Measurements from ENCODE around the gene PLEKHJ1.
A peak's percentile ranks its signal among the peaks of the same experiment; 100 is the strongest.
"Not testable (repeated sequence)": the region's sequence is repeated elsewhere in the genome, so short reads cannot be mapped to it uniquely, and the experiment has no call there.

Gene PLEKHJ1

DNA sequence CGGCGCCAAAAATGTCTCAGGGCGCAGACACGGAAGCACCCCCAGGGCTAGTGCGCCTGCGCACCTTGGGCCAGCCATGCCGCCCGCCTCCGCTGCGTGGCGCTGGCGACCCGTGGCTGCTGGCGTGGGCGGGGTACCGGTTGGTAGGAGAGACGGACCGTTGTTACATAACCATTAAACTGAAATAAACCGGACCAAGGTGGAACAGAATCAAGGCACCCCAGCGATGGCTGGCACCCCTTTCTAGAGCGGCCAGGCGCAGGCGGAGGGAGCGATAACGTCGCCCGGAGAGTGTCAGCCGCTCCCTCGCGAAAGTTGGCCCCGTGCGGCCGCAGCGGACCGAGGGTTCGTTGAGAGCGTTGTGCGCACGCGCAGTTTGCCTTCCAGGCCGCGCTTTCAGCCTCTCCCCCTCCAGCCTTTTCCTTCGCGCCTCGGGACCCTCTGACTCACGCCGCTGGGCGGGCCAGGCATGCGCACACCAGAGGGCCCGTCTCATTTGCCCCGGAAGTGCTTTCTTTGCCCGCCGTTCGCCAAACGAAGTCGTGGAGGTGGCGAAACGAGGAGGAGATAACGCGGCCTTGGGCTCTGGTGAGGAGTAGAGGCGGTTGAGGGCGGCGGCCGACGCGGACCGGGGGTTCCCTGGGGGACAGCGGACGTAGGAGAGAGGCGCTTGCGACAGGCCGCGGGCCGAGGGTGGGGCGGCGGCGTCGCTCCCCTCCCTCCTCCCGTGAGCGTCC lies at the start of gene PLEKHJ1, which contains the start of gene SF3A2:
Gene PLEKHJ1, minus strand, starts transcription at position 16 of the 737 bp plus-strand sequence. CDS start 81 bp downstream, outside the sequence.
Gene SF3A2, plus strand, starts transcription at position 511 of the 737 bp plus-strand sequence. CDS start 6,595 bp downstream, outside the sequence.
- peak; percentile 96 to 98 for DNase-seq (ENCODE audit: low read depth in 2 of 2)

DNA sequence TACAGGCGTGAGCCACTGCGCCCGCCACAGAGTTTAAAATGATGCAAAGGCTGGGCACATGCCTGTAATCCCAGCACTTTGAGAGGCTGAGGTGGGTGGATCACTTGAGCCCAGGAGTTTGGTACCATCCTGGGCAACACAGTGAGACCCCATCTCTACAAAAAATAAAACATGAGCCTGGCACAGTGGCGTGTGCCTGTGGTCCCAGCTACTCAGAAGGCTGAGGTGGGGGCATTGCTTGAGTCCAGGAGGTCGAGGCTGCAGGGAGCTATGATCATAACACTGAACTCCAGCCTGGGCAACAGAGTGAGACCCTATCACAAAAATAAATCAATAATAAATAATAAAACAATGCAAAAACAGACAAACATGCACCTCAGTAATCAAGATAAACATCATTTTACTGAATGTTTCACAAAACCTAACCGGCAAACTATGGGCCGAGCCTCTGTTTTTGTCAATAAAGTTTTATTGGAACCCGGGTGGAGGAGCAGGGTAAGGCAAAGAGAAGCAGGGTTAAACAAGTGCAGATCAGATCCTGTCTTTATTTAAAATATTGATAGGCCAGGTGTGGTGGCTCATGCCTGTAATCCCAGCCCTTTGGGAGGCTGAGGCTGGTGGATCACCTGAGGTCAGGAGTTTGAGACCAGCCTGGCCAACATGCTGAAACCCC lies 47.8 kb upstream of the PLEKHJ1 start:
- no peak for DNase-seq (ENCODE audit: low read depth in 2 of 2)

DNA sequence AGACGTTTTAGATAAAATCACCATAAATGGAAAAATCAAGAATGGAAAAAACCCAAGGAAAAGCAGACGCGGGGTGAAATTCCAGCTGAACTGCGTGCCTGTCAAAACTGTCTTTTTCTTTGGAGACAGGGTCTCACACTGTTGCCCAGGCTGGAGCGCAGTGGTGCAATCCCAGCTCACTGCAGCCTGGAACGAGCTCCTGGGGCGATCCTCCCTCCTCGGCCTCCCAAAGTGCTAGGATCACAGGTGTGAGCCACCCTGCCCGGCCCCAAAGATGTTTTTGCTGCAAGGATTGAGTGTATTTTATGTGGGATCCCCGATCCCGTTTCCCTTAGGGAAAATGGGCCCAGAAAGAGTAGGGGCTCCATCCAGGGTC lies 46.7 kb upstream of the PLEKHJ1 start:
- no peak for DNase-seq (ENCODE audit: low read depth in 2 of 2)

DNA sequence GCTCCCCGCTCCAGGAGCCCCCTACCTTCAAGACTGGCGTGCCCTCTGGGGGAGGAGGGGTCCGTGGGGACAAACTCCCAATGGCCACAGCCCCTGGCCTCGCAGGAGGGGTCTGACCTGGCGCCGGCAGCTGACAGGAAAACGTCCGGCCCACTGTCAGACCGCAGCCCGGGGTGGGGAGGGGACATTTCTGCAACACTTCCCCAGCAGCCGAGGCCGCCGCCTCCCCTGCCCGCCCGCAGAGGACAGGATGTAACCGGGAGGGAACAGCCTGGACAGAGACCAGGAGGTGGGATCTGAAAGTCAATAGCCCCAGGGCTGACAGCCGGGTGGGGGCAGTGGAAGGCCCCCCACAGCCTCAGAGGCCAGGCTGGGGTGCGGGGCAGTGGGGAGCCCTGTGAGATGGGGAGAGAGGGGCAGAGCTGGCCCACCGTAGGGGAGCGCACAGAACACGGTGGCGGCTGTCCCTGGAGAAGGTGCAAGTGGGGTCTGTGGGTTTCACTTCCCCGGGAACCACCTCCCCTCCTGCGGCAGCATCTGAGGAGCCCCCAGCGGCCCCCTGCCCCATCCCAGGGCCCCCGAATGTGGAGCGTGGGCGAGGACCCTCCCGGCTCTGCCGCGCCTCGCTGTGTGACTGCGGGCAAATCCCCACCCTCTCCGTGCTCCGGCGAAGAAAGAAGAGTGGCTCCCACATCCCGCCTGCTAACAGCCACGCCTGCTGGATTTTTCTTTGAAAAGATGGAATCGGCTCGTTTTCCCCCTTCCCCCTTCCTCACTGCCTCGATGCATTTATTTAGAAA lies 46.1 kb upstream of the PLEKHJ1 start, which contains the start of gene PEAK3:
Gene PEAK3, minus strand, starts transcription at position 114 of the 800 bp plus-strand sequence. CDS start 1,244 bp downstream, outside the sequence.
- DNase-seq (ENCODE audit: low read depth in 2 of 2): no peak

GRCh38 chr19:2281265-2282061 lies 45.3 kb upstream of the PLEKHJ1 start:
- not testable (repeated sequence) for DNase-seq (ENCODE audit: low read depth in 2 of 2)

DNA sequence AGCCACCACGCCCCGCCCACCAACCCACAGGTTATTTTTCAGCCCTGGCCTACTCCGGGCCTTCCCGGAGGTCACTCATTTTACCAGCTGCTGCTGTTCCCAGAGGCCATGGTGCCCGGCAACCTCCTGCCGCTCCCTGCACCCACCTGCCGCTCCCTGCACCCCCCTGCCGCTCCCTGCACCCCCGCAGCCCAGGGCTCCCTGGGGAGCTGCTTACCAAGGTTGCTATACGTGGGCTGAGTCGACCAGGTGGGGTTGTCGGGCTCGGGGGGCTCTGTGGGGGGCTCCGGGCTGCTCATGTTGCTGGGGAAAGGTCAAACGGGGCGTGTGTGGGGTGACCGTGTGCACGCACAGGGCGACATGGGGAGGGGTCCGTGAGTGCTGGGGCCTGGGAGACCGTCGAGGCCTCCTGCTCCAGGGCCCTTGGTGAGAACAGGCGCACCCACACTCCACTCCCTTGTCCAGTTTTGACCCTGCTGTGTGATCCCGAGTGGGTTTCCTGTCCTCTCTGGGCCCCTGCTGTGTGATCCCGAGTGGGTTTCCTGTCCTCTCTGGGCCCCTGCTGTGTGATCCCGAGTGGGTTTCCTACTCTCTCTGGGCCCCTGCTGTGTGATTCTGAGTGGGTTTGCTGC lies 44.6 kb upstream of the PLEKHJ1 start:
- DNase-seq (ENCODE audit: low read depth in 2 of 2): no peak

DNA sequence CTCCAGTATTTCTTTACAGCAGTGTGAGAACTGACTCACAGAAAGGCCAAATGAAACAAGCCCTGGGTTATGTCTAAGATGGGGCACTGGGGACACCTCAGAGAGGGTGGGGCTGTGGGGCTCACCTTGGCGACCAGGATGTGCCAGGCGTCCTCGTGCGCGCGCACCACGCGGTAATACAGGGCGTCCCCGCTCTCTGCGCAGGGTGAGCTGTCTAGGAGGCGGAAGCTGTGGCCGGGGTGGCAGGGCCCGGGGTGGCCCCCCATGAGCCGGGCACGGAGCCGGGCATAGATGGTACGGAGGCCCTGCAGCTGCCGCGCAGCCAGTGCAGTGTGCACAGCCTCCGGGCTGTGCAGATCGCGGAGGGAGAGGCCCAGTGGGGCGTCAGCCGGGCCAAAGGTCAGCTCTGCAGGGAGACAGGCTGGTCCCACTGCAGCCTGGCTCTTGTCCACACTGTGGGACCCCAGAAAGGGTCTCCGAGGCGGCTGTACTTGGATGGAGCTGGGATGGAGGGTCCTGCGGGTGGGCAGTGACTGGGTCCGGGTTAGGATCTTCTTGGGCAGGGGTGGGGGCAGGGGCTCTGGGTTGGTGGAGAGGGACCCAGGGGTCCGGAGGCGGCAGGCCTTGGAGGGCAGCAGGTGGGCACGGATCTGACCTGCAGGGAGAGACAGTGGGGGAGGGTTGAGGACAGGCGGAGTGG lies 42.5 kb upstream of the PLEKHJ1 start:
- DNase-seq (ENCODE audit: low read depth in 2 of 2): no peak

DNA sequence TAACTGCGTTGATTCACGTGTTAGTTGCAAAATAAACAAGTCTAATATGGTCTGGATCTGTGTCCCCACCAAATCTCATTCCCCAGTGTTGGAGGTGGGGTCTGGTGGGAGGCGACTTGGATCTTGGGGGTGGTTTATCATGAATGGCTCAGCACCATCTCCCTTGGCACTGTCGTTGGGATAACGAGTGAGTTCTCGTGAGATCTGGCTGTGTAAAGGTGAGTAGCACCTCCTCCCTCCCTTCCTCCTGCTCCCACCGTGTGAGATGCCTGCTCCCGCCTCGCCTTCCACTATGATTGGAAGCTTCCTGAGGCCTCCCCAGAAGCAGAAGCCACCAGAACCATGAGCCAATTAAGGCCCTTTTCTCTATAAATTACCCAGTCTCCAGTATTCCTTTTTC lies 41.0 kb upstream of the PLEKHJ1 start:
- no peak for DNase-seq (ENCODE audit: low read depth in 2 of 2)

DNA sequence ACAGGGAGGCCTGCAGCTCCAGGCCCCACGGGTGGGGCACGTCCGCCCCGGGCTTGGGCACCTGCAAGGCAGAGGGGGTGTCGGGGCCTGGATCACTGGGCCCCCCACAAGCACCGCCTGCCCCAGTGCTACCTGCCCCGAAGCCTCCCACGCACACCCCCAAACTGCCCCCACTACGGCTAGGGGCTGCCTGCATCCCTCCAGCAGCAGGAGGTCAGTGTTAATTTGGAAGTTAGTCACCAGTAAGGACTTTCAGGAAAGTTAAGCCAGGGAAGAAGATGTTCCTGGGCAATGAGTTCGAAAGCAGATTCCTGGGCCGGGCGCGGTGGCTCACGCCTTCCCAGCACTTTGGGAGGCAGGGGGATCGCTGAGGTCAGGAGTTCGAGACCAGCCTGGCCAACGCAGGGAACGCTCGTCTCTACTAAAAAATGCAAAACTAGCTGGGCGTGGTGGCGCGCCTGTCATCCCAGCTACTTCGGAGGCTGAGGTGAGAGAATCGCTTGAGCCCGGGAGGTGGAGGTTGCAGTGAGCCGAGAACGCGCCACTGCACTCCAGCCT lies 40.4 kb upstream of the PLEKHJ1 start:
- DNase-seq (ENCODE audit: low read depth in 2 of 2): no peak

GRCh38 chr19:2275588-2276428 lies 39.7 kb upstream of the PLEKHJ1 start:
- DNase-seq (ENCODE audit: low read depth in 2 of 2): no peak

DNA sequence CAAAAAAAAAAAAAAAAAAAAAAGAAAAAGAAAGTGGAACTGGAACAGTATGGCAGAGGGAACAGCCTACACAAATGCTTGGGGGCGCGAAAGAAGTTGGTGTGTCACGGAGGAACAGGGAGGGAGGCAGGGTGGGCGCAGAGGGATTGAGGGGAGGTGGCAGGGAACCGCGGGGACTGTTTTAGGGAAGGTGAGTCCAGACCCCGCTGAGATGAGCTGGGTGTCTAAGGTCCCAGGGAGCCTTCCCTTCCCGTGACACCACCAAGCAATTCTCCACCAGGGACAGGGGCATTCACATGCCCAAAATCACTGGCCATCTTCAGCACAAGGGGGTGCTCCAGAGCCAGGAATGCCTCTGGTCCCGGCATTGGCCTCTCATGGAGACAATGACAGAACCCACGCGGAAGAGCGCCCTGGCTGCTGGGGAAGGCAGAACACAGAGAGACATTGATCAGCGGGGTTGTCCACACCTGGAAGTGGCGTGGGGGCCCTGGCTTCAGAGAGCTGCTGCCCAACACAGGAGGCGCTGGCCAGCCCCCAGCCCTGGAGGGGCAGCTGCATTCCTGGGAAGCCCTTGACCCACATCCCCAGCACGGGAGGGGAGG lies 38.9 kb upstream of the PLEKHJ1 start:
- DNase-seq (ENCODE audit: low read depth in 2 of 2): no peak

- DNase-seq (ENCODE audit: low read depth in 2 of 2): no peak
Observed at GRCh38 chr19:2274185-2274711, 38.1 kb upstream of the PLEKHJ1 start.

GRCh38 chr19:2273356-2274184 lies 37.4 kb upstream of the PLEKHJ1 start:
- DNase-seq (ENCODE audit: low read depth in 2 of 2): peak; percentile 73 to 81

DNA sequence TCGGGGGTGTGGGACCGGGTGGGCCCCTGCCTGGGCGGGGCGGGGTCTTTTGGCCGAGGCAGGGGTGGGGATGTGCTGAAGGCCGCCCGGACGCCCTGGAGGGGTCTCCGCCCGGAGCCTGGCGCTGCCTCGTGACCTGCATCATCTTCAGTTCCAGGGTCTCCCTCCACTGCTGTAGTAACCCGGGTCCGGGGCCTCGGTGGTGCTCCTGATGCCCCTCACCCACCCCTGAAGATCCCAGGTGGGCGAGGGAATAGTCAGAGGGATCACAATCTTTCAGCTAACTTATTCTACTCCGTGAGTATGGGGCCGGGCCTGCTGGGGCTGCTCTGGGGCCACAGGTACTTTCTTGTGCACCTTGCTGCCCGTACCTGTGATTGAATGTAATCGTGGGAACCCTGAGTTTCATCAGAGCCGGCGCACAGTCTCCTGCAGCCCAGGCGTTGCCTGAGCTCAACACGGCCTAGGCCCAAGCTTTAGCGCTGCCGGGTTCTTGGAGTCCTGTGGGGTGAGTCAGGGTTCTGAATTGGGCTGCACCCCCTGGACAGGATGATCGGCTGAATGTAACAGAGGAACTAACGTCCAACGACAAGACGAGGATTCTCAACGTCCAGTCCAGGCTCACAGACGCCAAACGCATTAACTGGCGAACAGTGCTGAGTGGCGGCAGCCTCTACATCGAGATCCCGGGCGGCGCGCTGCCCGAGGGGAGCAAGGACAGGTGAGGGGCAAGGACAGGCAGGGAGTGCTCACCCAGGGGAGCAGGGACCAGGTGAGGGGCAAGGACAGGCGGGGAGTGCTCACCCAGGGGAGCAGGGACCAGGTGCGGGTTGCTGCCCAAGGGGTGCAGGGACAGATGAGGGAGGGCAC lies 35.3 kb upstream of the PLEKHJ1 start:
- DNase-seq (ENCODE audit: low read depth in 2 of 2): no peak

GRCh38 chr19:2270423-2271233 lies 34.5 kb upstream of the PLEKHJ1 start:
- DNase-seq (ENCODE audit: low read depth in 2 of 2): peak; percentile 66 to 74

DNA sequence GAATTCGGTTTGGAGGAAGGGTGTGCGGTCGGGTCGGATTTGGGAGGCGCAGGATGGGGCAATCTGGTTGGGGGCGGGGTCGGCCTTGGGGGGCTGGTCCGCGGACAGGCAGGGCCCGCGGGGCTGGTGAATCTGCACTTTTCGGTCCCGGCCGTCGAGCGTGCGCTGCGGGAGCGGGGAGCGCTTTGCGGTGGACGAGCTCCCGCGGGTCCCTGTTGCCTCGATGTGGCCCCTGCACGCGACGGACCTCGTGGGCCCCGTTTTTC lies 34.0 kb upstream of the PLEKHJ1 start:
- no peak for DNase-seq (ENCODE audit: low read depth in 2 of 2)

All from stimulated activated CD8-positive, alpha-beta memory T cell treated with anti-CD3 and anti-CD28 coated beads, Interleukin-2, amount 100 ng/mL, for 48 hours (primary cell).